Thyroid gland (tissue), 4 donors: ENCODE results near the gene CPD.

Experiments used
- CTCF ChIP-seq, 6 experiments: fragments of 200-600 bp in 3 of 6; fragments of 450-650 bp in 3 of 6; sonication (generic) in 3 of 6; IDR thresholded peaks; one replicate each; pipeline ENCODE4 v1.5.1; 2016 to 2019; ENCODE audit warnings: antibody characterized with exemption in 6 of 6, mild to moderate bottlenecking in 2 of 6, inconsistent platforms in 1 of 6, moderate library complexity in 1 of 6
- POLR2A ChIP-seq, 2 donors: fragments of 450-650 bp; IDR thresholded peaks; one replicate each; pipeline ENCODE4 v1.6.1; 2017; ENCODE audit warnings: antibody characterized with exemption in 2 of 2, mild to moderate bottlenecking in 2 of 2, moderate library complexity in 1 of 2

- TF ChIP-seq CTCF (IDR thresholded peaks at IDR 0.05) (peak in 4 of 6 experiments; percentile 9 to 46 (median 43)), POLR2A (IDR thresholded peaks at IDR 0.05) (no peak)
These were observed 42.2 kb upstream of the CPD start for GRCh38 chr17:30336369-30337171.
